ENCODE results near the gene ABCC11.

ABCC11 gene

DNA sequence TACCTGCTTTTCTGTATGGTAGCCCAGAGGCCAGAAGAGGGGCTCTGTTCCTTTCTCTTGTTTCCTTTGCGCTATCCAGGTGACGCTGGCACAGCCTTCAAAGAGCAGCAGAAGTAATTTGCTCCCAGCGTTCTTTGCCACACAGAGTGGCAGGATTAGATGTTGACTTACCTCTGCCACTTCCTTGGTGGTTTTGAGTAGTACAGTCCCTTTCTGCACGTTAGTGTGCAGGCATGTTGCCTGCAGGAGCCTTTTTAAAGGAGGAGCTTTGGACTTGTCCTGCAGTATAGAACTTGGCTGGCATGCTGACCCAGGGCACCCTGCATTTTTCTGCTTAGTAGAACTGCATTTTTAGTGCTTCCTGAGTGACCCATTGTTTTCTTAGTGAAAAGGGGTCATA lies at the start of gene ABCC11:
Gene ABCC11, minus strand, starts transcription at position 229 of the 400 bp plus-strand sequence. CDS start 15,618 bp downstream, outside the sequence.
- DNase-seq = peak; percentile 6

DNA sequence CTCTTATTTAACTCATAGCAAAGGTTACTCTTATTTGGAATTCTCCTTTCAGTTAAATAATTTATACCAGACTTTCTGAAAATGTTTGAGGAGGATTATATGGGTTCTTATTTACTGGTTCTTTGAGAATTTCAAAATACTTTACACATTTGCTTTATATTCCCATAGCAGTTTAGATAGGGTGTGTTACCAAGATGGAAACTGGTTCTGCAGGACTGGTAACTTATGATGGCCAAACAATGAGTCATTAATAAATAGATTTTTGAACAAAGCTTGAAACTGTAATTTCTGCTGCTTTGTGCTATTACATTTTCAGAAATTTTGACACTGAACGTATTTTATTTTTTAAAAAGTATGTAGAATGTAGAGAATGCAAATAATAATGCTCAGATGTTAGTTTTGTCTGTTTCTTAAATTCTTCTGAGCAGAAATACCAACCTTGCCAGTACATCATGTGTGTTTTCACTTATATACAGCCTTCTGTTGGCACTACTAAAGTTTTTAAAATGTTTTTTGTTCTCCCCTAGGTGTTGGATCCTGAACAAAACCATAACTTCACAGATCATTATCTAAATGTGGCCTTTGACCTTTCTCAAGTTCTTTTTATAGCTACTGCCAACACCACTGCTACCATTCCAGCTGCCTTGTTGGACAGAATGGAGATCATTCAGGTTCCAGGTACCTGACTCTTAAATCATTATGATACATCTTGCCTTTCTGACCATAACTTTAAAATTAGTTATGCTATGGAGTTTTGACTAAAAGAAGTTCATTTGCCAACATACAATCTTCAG lies 48.3 kb upstream of the ABCC11 start:
- no peak for DNase-seq

DNA sequence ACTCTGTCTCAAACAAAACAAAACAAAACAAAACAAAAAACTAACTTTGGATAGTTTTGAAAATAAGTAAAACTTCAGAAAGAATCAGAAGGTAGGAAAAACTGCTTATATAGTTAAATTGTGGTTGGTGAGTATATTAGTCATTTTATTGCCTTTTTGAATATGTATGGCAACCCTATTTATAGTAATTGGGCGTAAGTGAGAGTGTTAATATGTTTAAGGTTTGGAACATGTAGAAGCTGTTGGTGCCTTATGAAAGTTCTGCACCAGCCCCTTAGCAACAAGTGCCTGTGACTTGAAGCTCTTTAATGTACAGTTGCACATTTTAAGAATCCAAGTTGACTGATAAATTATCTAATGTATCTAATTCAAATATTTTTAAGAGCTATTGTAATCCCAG lies 47.4 kb upstream of the ABCC11 start:
- no peak for DNase-seq

DNA sequence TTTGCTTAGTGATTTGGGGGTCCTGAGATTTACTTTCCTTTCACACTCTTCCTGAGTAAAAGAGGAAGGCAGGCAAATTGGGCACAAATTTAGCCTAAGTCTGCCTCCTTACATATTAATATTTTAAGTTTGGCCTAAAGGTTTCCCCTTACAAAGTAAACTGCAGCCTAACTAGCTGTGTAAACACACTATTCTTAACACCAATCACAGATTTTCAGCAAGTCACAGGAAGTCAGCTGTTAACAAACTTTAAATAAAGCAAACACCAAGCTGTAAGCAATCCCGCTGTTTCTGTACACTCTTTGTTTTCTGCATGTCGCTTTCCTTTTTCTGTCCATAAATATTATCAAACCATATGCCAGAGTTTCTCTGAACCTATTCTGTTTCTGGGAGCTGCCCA lies 45.1 kb upstream of the ABCC11 start:
- no peak for DNase-seq

DNA sequence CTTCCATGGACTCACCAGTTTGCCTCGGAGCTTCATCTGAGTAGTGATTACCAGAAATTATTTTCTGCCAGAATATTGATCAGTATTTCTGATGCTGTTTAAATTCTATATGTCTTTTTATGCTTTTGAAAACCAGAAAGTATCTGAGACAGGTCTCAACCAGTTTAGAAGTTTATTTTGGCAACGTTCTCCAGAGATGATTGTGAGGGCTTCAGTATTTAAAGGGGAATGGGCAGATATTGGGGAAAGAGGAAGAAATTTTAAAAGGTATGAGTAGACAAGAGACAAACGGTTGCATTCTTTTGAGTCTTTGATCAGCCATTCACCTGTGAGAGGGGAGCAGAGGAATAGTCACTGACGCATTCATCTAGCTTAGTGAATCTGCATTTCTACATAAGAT lies 44.4 kb upstream of the ABCC11 start:
- DNase-seq = no peak

DNA sequence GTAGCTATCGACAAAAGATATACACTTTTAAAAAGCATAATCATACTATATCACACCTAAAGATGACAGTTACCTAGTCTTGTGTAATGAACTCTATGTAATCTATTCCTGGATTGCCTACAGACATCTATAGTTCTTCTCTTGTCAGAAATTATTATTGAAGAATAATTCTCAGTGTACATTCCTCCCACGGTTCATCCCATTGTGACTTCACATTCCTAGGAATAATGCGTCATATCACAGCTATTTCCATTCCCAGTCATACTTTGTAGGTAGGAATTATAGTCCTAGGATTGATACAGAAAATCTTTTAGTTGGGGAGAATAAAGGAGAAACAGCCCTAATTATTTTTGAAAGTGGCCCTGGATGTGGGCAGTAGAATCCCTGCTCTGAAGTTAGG lies 44.0 kb upstream of the ABCC11 start:
- no peak for DNase-seq

DNA sequence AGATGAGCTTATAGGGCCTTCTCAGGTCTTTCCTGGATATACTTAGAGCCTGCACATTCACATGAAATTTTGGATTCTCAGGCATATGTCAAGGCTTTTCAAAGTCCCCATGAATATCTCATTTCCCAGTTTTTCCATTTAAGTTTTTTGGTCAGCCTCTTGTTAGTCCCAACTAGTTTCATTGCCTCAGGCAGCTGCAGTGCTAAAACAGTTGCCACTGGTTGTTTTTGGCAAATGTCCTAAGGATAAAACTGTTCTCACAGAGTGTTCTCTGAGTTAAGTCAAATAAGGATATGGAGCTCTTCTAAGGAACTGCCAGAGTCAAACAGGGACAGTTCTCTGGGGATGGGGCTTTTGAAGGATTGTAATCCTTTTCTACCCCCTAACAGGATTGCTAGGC lies 39.9 kb upstream of the ABCC11 start:
- DNase-seq = no peak

DNA sequence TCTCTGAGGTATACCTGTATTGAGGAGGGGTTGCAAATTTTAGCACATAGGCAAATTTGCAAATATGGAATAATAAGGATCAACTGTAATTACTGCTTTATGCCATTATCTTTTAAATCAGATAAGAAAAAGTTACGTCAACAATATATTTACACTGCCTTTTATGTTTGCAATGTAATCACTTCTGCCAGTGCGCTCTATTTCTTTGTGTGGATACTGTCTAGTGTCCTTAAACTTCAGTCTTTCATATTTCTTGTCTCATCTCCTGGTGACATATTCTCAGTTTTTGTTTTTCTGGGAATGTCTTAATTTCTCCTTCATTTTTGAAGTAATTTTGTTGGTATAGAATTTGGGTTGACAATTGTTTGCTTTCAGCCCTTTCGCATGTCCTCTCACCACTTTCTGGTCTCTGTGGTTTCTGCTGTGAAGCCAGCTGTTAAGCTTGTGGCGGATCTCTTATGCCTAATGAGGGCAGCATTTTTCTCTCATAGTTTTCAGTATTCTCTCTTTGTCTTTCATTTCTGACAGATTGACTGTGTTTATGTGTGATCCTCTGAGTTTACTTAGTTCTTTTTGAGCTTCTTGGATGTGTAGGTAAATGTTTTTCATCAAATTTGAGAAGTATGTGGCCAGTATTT lies 37.6 kb upstream of the ABCC11 start:
- peak; percentile 11 for DNase-seq

DNA sequence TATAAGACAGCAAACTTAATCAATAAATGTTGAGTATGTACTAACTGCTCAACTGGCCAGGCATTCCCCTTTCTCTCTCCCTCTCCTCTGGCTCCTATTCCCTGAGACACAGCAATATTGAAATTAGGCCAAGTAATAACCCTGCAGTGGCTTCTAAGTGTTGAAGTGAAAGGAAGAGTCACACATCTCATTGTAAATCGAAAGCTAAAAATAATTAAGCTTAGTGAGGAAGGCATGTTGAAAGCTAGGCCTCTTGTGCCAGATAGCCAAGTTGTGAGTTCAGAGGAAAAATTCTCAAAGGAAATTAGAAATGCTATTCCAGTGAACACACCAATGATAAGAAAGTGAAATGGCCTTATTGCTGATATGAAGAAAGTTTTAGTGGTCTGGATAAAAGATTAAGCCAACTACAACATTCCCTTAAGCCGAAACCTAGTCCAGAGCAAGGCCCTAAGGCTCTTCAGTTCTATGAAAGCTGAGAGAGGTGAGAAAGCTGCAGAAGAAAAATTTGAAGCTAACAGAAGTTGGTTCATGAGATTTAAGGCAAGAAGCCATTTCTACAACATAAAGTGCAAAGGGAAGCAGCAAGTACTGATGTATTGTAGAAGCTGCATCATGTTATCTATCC lies 35.4 kb upstream of the ABCC11 start:
- no peak for DNase-seq

DNA sequence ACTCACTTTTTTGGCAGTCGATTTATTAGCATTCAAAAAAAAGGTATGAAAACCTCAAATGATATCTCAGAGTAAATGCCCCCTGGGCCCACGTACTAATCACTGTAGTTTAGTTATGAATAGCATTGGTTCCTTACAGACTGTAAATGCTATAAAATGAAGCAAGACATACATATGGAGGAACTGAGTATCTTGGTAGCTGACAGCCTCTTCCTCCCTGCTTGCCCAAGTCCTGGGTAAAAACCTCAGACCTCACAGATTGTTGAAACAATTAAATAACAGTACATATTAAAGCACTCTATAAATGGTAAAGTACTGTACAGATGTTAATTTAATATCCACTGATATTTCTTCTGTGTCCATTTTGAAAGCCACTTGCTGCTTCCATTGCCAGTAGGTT lies 33.2 kb upstream of the ABCC11 start:
- no peak for DNase-seq

DNA sequence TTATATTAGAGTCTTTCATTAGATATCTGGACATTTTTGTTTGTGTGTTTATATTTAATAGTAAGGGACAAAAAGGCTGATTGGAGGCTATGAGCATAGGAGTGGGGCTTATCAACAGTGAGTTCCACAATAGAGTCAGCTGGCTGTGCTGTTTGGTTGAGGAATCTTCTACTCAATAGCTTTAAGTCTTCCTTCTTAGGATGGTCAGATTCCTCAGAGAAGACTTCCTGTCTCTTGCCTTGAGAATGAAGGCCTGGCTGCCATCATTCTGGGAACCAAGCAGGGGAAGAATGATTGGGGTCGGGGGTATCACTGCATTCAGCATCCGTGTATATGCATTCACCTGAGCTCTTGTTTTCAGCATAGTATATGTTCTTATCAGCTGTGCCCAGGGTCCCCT lies 31.9 kb upstream of the ABCC11 start:
- no peak for DNase-seq

DNA sequence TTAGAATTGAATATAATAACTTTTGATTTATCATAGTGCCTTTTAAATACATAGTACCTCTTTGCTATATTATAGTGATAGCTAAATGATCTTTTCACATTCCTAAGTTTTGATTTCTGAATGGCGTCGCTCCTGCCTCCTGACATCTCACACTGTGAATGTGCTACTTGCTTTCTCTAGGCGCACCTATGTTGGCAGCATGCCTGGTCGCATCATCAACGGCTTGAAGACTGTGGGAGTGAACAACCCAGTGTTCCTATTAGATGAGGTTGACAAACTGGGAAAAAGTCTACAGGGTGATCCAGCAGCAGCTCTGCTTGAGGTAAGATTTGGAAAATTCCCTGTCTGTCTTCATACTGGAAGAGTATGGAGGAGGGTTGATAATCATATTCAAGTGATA lies 29.8 kb upstream of the ABCC11 start:
- DNase-seq = no peak

DNA sequence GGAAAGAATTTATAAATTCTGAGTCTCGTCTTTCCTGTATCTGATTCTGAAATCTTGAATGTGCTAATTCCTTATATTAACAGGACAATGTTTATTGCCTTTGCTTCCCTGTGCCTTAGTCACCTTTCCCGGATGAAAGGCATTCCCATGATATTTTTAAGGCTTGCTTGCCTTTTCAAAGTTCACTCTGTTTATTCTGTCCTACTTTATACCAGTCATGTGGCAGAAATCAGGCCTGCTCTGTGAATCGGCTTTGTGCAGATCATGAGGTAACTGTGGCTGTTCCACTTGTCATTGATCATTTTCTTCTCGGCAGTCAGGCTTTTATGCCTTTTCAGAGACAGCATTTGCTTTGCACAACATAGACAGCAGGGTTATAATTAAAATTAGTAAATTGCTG lies 28.8 kb upstream of the ABCC11 start:
- DNase-seq = no peak

DNA sequence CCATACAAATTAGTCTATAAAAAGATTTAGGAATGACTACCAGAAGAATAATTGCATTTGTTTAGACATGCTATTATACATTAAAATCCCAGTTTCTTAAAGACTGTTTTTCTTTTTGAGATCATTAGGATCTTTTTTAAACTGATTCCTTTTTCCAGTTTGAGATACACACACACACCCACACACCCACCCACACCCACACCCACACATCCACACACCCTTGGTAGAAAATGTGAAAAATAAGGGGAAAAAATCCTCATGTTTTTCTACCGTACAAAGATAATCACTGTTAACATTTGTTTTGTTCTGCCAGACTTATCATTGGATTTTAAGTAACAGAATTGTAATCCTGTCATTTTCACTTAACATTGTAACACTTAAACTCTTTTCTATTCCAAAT lies 27.1 kb upstream of the ABCC11 start:
- no peak for DNase-seq

DNA sequence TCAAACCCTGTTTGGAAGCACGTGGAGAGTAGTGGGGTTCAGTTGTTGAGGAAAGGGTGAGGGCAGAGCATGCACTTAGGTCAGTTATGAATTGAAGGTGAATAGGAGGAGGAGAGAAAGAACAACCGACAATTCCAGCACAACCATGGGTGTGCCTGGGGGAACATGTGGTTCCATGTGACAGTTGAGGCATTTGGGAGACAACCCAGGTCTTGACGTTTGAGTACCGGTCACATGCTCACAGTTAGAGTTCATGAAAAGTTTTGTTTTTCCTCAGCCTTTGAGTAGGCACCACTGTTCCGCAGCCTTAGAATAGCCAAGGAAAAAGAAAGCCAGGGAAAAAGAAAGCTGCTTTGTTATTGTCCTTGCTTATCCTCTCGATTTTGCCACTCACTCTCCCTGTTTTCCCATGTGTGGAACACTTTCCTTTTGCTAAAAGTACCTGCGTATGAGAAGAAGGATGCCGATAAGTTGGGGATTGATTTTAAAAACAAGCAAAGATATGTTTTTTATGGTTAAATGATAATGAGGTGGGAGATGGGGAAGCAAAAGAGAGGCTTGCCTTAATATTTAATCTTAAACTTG lies 25.6 kb upstream of the ABCC11 start:
- DNase-seq = no peak

DNA sequence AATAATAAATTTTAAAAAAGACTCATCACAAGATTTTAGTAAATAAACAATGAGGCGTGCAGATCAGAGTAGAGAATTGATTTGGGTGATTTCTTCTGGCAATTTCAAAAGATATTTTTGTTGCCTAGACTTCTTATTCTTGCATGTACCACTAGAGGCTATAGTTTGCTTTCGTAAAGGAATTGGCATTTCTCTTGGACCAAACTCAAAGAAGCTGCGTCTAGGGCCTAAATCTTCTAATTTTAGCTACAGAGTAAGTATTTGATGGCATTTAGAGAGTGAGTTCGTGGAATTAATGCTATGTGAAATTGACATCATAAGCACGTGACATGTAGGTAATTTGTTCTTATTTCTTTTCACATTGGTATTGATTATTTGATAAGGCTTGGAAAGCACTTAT lies 24.4 kb upstream of the ABCC11 start:
- DNase-seq = no peak

DNA sequence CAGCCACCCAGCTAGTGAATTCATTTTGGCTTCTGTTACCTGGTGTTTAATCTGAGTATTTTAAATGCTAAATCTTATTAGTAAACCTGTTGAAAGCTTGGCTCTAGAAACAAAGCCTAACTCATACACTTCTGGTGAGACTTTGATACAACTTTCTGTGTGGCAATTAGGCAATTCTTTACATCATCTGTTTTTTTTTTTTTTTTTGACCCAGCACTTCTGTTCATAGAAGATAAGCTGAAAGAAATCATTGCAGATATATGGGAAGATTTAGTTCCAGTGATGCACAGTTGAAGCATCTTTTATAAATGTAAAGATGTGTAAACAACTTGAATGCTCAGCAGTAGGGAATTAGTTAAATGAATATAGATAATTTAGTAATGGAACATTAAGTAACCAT lies 21.7 kb upstream of the ABCC11 start:
- no peak for DNase-seq

DNA sequence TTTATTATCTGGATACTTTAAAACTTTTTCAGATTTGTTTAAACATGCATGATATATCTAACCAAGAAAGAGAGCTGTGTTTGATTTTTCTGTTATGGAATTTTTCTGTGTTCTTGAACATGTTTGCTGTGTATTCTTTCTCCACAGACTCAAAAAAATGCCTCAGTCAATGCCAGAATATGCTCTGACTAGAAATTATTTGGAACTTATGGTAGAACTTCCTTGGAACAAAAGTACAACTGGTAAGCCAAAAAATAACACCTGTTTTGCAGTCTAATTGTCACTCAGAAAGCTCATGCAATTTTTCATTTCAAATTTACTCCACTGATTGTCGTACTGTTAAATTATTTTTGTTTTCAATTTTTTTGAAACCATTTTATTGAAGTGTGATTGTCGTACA lies 15.3 kb upstream of the ABCC11 start:
- DNase-seq = no peak

DNA sequence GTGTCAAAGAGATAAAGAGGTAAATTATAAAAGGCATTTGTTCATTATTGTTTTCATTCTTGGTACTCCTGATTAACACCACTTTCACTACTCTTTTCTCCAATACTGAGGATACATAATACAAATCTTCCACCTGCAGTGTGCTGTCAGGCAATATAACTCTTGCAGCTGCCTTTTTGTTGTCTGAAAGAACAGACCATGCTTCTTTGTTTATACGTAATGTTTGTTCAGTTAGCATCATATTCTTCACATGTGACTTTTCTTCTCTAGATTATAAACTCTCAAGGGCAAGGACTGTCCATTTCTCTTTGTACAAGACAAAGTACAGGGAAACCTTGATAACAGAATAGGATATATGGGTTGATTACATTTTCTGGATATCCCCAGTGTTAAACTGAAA lies 14.2 kb upstream of the ABCC11 start:
- DNase-seq = no peak

DNA sequence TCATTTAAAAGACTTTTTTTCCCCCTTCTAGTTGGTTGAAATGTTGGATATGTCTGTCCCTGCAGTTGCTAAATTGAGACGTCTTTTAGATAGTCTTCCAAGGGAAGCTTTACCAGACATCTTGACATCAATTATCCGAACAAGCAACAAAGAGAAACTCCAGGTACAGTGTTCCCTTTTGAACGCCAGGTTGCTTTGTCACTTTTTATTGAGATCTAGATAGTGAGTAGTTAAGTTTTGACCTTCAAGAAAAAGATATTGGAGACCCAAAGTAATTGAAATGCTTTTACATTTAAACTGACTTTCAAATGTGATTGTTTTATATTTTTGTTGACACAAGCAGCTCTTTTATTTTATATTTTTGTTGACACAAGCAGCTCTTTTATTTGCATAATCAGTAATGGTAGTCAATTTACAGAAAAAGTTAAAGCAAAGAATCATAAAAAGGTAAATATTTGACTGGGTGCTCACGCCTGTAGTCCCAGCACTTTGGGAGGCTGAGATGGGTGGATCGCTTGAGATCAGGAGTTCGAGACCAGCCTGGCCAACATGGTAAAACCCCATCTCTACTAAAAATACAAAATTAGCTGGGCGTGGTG lies 9.3 kb upstream of the ABCC11 start:
- no peak for DNase-seq

DNA sequence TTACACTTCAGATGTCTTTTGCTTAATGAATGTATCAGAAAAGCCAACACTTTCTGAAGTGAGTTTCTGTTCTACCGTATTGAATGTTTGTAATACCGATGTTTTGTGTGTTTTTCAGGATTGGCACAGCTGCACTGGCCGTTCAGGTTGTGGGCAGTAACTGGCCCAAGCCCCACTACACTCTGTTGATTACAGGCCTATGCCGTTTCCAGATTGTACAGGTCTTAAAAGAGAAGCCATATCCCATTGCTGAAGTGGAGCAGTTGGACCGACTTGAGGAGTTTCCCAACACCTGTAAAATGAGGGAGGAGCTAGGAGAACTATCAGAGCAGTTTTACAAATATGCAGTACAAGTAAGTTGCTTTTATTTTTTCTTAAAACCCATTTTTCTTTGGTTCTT lies 4.7 kb upstream of the ABCC11 start:
- no peak for DNase-seq

DNA sequence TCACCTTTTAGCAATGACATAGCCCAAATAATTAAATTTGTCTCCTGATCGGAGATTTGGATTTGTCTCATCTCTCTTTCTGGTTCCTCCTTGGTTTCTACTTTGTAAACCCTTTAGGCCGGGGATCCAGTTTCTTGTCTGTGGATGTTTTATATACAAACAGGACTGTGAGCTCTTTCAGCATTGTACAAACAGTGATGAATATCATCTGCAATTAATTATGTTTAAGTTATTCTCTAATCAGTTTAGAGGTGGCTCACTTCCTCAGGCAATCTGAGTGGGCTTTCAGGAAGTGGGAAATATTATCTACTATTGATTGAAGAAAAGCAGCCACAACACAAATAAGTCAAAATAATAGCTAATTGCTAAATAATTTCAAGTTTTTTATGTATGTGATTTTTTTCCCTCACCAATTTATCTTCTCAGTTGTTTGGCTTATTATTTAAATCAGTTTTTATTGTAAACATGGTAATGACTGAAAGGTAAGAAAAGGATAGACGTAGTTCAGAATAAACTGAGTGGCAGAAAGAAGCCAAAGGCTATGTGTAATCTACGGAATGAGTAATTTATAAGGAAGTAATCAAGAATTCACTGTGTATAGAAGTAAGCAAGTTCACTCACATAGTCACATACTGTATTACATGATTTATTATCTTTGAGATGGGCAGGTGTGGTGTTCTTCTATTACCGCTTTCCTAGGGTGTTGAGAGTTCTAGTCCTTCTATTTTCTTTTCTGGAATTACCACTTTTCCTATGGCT lies 3.4 kb upstream of the ABCC11 start:
- DNase-seq = no peak

DNA sequence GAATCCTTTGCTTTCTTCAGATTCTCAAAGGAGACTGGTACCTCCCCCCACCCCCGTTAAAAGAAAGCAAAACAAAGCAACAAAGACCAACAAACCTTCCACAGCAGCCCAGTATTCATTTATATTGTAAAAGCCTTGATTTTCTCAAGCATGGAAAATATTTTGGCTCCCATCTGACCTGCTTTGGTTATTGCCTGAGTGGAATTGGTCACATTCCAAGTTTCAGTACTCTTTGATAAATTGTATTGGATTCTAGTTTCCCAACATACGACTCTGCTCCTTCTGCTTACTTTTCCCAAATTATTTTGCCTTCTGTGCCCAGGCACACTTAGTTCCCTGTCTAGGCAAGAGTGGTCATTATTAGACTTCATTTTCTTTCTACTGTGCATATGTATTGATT lies 1.3 kb downstream of the ABCC11 start:
- DNase-seq = no peak
